Activated CD8-positive, alpha-beta memory T cell treated with anti-CD3 and anti-CD28 coated beads for 36 hours (primary cell): ENCODE results near the gene JAML. TPM values are rescaled to one million over a fixed set of nuclear protein-coding genes. Genes with fewer than 3 reads are reported as not detected.

ENCODE experiments used
- CTCF ChIA-PET: fragments of 350-600 bp; sonication (Branson Sonifier 250); formaldehyde crosslinking; loops from one replicate; lab custom pipeline; 2021; ENCODE audit warnings: antibody characterized with exemption; lab: Charles Lee
- POLR2A ChIA-PET: fragments of 350-600 bp; sonication (Branson Sonifier 250); formaldehyde crosslinking; loops from one replicate; lab custom pipeline; 2021; ENCODE audit warnings: antibody characterized with exemption; lab: Charles Lee
- total RNA-seq, 2 experiments: library from RNA; stranded (reverse); gene quantifications; one replicate each; pipeline ENCODE4 v1.2.3, GENCODE V29; 2021

JAML gene
- total RNA-seq, 2 experiments from 2014 or later = 300 to 305 TPM

DNA sequence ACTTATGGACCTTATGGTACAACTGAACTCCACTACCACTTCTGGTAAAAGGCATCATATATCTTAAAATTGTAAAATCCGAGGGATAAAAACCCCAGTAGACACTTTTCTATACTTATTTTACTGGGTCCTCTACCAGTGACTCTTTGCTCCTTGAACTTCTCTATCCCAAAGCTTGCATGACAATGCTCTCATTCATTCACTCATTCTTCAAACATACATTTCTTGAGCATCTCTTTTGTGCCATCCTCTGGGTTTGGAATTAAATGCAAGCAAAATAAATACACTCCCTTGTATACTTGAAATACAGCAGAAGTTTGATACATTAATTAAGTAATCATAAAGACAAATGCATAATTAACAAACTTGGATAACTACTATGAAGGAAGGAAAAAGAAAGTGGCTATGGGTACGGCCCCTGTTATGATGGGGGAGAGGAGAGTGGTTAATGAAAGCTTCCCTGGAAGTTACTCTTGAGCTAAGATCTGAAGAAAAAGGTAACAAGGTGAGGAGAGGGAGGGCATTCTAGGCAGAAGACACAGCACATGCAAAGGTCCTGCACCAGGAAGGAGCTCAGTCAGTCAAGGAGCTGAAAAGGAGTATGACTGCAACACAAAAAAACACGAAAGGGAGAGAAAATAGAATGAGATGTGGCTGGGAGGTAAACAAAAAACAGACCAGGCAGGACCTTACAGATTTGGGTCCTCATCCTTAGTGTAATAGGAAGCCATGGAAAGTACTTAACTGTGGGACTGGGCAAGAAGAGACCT, 19.4 kb upstream of the JAML start:
- POLR2A ChIA-PET = interaction anchor here (1.0 kb wide), 1 partner anchor 46 kb away, joined by 4 read pairs; no protein-coding TSS in a partner anchor

DNA sequence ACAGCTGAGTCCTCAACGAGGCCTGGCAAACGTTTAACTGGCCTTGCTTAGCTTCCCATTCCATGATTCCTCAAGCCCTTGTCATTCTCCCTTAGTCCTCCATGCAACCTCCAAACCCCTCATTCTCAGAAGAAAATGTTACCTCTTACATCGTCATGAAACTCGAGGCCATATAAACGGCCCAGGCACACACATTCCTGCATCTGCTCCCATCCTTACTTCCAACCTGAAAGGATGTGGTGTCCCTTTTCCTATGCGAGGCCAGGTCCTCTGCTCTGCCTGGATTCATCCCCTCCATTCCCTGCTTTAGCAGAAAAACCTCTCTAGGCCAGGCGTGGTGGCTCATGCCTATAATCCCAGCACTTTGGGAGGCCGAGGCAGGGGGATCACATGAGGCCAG, 18.4 kb upstream of the JAML start:
- CTCF ChIA-PET = interaction anchor here (1.1 to 2.7 kb wide), 2 partner anchors 18 to 22 kb away, joined by 4 to 18 read pairs; partner anchors contain the start of gene JAML
- POLR2A ChIA-PET = interaction anchor here (4.7 kb wide), 1 partner anchor 17 kb away, joined by 70 read pairs; the partner anchor contains the start of gene JAML

More for the DNA sequence above, 19.4 kb upstream of the JAML start:
- CTCF ChIA-PET = interaction anchor here (1.0 to 1.2 kb wide), 4 partner anchors 19 to 46 kb away, joined by 3 to 4 read pairs (median 4); no protein-coding TSS in a partner anchor

DNA sequence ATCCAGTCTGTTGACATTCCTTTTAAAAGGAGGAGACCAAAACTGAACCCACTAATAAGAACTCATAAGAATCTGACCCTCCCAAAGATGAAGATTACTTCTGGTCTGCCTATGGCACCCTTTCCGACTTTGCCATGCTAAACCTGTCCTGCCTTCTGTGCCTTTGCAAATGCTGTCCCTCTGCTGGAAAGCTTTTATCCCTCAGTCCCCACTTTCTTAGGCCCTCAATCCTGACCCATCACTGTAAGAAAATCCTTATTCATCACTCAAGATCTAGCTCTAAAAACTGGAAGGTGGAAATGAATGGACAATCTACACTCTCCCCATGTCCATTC, 16.9 kb upstream of the JAML start:
- ChIA-PET CTCF (interaction anchor here (1.0 to 2.7 kb wide), 6 partner anchors 15 to 54 kb away, joined by 3 to 18 read pairs (median 4); partner anchors contain the start of gene JAML), POLR2A (interaction anchor here (0.9 to 4.7 kb wide), 6 partner anchors 10 to 27 kb away, joined by 3 to 70 read pairs (median 18); partner anchors contain the start of genes JAML and MPZL3)

DNA sequence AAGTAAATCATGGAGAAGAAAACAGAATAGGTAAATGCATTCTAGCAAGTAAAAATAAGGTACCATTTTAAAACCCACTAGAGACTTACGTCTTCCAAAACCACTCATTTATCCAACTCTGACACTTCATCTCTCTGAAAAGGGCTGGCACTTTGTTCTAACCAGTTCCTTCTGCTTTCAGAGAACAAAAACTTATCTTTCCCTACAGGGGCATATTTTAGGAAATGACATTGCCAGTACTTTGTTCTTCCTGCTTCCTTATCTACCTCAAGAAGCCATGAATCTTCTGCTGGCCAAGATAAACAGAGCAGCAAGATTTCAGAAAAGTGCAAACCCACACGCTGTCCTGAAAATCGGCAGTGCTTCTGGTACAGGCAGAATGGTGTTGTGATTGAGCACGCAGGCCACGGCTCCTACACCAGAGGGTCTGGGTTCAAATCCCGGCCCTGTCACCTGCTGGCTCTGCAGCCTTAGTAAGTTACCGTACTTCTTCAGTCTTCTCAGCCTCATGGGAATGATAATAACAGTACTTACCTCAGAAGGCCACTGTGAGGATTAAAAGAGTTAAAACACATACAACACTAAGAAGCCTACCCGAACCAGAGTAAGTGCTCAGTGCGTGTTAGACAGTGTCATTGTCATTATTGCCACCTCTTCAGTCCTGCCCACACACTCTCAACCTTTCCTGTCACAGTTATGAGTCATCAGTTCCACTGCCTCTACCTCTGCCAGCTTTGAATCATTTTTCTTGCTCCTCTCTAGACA, 16.4 kb upstream of the JAML start:
- CTCF ChIA-PET = interaction anchor here (1.0 to 2.7 kb wide), 4 partner anchors 14 to 54 kb away, joined by 3 to 18 read pairs (median 6); partner anchors contain the start of gene JAML

DNA sequence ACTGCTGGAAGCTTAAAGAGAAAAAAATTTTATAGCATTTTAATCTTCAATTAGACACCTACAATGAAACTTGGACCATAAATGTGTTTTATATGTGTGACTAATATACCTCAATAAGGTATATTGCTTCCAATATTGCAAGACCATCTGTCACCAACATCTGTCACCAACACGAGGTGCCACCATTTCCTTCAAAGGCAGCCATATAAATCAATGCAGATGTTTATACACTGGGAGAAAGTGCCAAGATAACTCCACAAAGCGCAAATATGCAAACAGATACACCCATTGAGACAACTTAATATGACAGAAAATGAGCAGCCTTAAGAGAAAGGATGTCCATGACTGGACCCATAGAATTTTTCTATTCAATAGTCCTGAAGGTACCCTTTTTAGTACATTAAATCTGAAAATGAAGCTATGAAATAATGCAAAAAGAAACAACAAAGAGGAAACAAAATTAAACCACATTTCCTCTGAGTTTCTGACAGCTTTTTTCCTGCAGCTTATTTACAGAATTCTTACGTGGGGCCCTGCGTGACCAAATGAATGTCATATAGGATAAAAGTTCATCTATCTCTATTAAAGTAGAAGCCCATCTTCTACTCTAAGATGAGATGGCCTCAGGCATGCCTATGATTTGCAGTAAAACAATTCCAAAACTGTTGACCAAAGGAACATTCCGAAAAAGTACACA, 14.8 kb upstream of the JAML start:
- ChIA-PET CTCF (interaction anchor here (0.9 to 1.2 kb wide), 4 partner anchors 11 to 41 kb away, joined by 3 to 5 read pairs (median 4); partner anchors contain the start of gene MPZL3), POLR2A (interaction anchor here (1.1 to 4.7 kb wide), 5 partner anchors 12 to 38 kb away, joined by 4 to 70 read pairs (median 30); partner anchors contain the start of genes JAML and MPZL3)

More for the DNA sequence above, 16.4 kb upstream of the JAML start:
- POLR2A ChIA-PET = interaction anchor here (0.7 to 4.7 kb wide), 10 partner anchors 10 to 63 kb away, joined by 3 to 70 read pairs (median 5); partner anchors contain the start of genes JAML and MPZL3

DNA sequence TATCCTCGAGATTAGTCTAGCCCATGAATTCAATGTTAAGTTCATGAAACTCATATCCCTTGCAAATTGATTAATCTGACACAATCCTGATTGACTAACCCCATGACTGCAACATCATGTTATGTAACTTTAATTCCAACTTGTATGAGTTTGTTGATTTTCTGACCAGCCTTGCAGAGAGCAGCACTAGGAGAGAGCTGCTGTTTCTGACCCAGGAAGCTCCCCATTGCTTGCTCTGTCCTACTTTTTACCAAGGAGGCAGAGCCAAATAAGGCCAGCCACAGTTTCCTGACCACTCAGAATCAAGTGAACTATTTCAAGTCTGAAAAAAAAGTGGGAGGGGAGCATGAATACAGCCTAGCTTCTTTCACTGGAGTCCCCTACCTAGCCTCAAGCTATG, 14.1 kb upstream of the JAML start:
- CTCF ChIA-PET = interaction anchor here (1.2 kb wide), 3 partner anchors 13 to 41 kb away, joined by 4 to 5 read pairs (median 5); partner anchors contain the start of gene MPZL3
- POLR2A ChIA-PET = interaction anchor here (0.8 to 4.7 kb wide), 5 partner anchors 12 to 37 kb away, joined by 4 to 70 read pairs (median 30); partner anchors contain the start of genes JAML and MPZL3

DNA sequence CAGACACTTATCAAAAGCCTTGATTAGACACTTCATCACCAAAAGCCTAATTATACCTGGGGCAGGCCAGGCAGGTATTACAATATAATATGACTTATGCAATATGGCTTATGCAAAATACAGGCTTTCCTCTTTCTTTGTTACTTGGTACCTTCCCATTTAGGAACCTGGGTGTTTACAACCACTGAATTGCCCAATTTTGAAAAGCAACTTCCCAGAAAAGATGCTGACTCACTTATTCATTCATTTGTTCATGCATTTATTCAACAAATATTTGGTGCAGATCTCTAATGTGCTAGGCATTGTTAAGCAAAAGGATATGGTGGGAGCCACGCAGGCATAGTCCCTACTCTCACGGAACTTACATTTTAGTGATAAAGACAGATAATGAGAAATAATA, 13.6 kb upstream of the JAML start:
- POLR2A ChIA-PET = interaction anchor here (0.8 to 4.7 kb wide), 5 partner anchors 13 to 36 kb away, joined by 4 to 70 read pairs (median 30); partner anchors contain the start of genes JAML and MPZL3
- CTCF ChIA-PET = interaction anchor here (1.2 kb wide), 1 partner anchor 14 kb away, joined by 5 read pairs; the partner anchor contains the start of gene MPZL3

DNA sequence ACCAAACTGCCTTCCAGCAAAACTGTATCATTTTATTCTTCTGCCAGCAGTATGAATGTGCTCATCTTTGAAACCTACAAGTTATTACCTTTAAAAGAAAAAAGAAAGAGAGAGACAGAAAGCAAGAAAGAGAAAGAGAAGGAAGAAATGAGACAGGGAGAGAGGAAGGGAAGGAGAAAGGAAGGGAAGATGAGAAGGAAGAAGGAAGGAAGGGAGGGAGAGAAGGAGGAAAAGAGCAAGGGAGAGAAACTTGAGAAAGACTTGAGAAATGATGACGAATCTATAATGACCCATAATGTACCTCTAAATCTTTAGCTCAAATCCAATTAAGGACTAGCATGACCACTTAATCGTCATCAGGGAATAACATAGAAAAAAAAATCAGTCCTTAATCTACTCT, 11.4 kb upstream of the JAML start:
- ChIA-PET POLR2A (interaction anchor here (0.7 to 1.1 kb wide), 3 partner anchors 10 to 19 kb away, joined by 3 to 9 read pairs (median 5); partner anchors contain the start of gene JAML), CTCF (interaction anchor here (1.5 kb wide), 1 partner anchor 11 kb away, joined by 5 read pairs; the partner anchor contains the start of gene JAML)

DNA sequence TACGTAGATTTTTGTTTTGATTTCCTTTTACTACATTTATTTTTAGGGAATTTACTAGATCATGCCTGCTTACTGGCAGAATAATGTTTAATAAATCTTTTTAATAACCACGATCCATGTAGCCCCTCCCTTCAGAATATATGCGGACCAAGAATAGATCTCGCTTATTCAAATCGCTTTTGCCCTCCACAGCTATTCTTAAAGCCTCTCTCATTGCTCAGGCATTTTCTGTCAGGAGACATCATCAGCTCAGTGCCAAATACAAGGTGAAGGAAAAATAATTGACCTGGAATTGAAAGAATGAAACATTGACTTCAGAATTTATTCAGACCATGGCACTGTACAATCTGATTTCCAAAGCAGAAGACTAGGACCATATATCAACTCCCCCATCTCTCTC, 10.0 kb upstream of the JAML start:
- ChIA-PET POLR2A (no interaction called here), CTCF (no interaction called here)

DNA sequence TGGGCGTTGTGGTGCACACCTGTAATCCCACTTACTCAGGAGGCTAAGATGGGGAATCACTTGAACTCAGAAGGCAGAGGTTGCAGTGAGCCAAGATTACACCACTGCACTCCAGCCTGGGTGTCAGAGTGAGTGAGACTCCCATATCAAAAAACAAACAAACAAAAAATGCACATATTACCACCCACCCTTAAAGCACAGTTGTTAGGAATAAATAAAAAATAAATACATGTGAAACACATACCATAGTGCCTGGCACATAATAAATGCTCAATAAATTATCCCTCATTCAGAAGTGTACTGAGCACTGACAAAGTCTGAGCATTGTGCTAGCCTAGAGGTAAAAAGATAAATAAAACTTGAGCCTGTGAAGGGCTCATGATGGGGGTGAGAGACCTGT, 9.0 kb upstream of the JAML start:
- ChIA-PET CTCF (no interaction called here), POLR2A (no interaction called here)

DNA sequence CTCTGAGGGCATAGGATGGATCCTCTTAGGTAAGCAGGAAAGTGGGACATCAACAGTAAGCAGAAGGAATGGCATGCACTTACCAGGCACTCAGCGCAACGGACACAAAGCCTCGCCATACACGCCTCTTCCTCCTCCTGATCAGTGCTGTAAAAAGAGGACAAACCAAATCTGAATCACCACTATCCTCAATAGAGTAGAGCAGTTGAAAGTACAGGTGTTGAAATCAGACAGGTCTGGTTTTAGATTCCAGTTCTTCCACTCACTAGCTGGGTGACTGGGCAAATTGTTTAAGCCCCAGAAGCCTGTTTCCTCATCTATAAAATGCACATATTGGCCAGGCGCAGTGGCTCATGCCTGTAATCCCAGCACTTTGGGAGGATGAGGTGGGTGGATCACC, 8.6 kb upstream of the JAML start:
- CTCF ChIA-PET = no interaction called here
- POLR2A ChIA-PET = interaction anchor here (1.3 kb wide), 1 partner anchor 17 kb away, joined by 6 read pairs; no protein-coding TSS in a partner anchor

DNA sequence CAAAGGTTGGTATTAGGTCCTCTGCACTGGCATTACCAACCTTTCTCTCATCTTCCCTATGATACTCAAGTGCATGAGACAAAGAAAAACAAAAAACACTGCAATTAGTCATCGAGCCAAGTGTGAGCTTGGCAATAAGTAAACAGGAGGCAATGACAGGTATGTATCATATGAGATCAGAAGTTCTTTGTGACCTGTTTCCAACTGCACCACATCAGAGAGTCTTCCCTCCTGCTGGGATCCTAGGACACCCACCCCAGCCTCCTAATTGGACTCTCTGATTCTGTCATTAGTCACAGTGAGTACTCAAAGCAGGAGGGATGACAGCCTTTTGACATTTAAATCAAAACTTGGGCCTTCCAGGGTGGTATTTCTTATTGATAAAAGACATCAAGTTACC, 7.8 kb upstream of the JAML start:
- ChIA-PET CTCF (no interaction called here), POLR2A (interaction anchor here (1.3 kb wide), 2 partner anchors 16 to 31 kb away, joined by 3 to 6 read pairs; no protein-coding TSS in a partner anchor)

DNA sequence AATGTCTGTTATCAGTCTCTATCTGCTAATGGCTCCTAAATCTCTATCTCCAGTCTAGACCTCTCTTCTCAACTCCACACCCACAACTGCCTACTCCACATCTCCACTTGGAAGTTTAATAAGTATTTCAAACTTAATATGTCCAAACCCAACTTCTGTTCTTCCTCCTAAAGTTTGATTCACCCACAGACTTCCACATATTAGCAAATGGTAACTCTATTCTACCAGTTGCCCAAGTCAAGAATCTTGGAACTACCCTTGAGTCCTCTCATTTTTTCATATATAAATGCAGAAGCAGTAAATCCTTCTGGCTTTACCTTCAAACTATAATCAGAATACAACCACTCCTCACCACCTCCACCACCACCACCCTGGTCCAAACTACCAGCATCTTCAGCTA, 6.7 kb upstream of the JAML start:
- CTCF ChIA-PET = no interaction called here

DNA sequence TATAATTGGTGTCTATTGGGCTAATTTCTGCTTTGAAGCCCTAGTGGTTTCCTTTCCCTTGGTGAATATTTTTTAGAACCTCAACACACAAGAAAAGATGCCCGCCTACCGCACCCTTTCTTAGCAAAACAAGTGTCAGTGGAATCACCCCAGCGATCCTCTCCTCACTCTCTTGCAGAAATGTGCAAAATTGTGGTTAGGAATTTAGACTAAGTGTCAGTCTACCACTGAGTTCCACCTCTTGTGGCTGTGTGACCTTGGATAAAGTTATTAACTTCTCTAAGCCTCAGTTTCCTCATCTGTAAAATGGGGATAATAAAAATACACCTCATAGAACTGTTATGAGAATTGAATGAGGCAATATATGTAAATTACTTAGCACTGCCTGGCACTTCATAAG, 5.3 kb upstream of the JAML start:
- ChIA-PET CTCF (interaction anchor here (1.1 to 2.0 kb wide), 2 partner anchors 11 to 31 kb away, joined by 3 to 9 read pairs; no protein-coding TSS in a partner anchor), POLR2A (interaction anchor here (1.2 to 1.3 kb wide), 2 partner anchors 9 to 12 kb away, joined by 3 to 4 read pairs; no protein-coding TSS in a partner anchor)

More for the DNA sequence above, 6.7 kb upstream of the JAML start:
- POLR2A ChIA-PET = interaction anchor here (1.3 kb wide), 1 partner anchor 29 kb away, joined by 3 read pairs; no protein-coding TSS in a partner anchor

DNA sequence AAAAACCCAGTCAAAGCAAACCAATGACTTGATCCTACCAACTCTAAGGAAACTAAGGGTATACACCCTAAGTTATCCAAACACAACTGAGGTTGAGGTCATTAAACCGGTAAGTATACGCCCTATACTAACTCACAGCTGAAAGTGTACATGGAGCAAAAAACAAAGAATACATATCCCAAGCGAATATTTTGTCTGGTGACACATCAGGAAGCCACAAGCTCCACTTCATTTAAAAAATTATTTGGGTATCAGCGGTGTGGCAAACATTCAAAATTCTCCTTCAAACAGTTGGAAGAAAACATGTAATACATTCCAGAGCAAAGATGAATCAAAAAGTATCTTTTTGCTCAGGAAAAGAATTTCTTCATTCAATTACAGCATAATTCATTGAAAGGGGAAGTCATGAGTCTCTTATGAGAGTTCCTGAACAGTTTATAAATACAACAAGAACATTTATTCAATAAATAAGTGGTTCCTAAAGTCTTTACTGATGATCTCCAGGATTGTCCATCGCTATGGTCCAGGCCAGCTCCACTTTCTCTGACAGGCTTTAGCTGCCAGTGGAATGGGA, 4.5 kb upstream of the JAML start:
- ChIA-PET CTCF (interaction anchor here (2.0 kb wide), 1 partner anchor 30 kb away, joined by 9 read pairs; no protein-coding TSS in a partner anchor), POLR2A (interaction anchor here (1.2 to 1.3 kb wide), 2 partner anchors 9 to 11 kb away, joined by 3 to 4 read pairs; no protein-coding TSS in a partner anchor)

DNA sequence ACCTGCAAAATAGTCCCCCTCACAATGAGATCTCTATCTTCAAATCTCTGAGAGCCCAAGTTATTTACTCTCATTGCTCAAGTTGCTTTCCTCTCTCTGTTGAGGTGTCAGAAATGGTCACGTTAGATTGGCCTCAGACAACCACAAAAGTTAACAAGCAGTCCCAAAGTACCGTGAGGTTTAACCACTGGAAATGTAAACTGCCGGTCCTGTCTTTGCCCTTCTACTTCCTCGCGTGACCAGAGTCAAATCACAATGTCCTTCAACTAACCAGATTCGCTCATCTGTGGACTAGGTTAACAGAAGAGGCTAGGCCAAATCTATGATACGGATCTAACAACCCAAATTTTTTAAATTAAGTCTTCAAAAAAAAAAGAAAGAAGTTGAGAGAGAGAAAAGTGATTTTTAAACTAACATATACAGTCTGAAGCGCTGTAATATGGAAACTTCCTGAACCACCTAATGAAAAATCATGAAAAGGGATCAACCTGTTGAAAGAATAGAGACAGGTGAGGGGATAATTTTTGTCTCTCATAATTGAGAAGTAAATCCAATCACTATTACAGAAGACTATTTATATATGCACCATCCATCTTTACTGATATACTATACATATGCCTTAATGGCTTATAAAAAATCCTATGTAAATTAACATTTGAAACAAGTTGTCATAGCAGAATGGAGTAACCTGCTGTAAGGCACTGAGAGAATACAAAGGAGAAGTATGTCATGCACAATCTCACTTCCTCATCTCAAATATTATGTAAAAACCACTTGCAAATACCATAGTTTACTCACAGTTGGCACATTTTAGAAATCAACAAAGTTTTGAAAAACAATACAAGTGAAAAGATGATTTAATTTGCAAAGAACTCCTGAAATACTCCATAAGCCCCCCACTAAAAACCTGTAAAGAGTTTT, 3.3 kb upstream of the JAML start:
- CTCF ChIA-PET = no interaction called here

More for the DNA sequence above, 3.3 kb upstream of the JAML start:
- POLR2A ChIA-PET = interaction anchor here (1.2 to 4.2 kb wide), 3 partner anchors 10 to 77 kb away, joined by 4 to 70 read pairs (median 5); no protein-coding TSS in a partner anchor
